Activated CD8-positive, alpha-beta memory T cell treated with anti-CD3 and anti-CD28 coated beads, Interleukin-2, amount 50 U/mL, for 1 hour (primary cell): ENCODE results near the gene TNPO1.

ENCODE experiments used
- DNase-seq: peaks from one replicate; pipeline ENCODE4 v3.0.0-alpha.2; 2020; ENCODE audit errors: extremely low read depth

The TNPO1 gene

GRCh38 chr5:72818866-72819534 is 2.5 kb downstream of the TNPO1 start:
- no peak for DNase-seq

- DNase-seq: no peak
Measured at GRCh38 chr5:72821776-72822175, 5.3 kb downstream of the TNPO1 start.

GRCh38 chr5:72822944-72823343 is 6.5 kb downstream of the TNPO1 start:
- DNase-seq: no peak

- DNase-seq: no peak
Measured at GRCh38 chr5:72829707-72830106, 13.2 kb downstream of the TNPO1 start.

- DNase-seq: no peak
Measured at GRCh38 chr5:72830362-72830761, 13.9 kb downstream of the TNPO1 start.

GRCh38 chr5:72831685-72832084 is 15.2 kb downstream of the TNPO1 start:
- no peak for DNase-seq

- DNase-seq: no peak
Measured at GRCh38 chr5:72834924-72835323, 18.5 kb downstream of the TNPO1 start.

GRCh38 chr5:72835633-72836032 is 19.2 kb downstream of the TNPO1 start:
- no peak for DNase-seq

- no peak for DNase-seq
Measured at GRCh38 chr5:72836810-72837209, 20.3 kb downstream of the TNPO1 start.

- DNase-seq: no peak
Measured at GRCh38 chr5:72837524-72838096, 21.1 kb downstream of the TNPO1 start.

GRCh38 chr5:72840041-72840440 is 23.6 kb downstream of the TNPO1 start:
- no peak for DNase-seq

GRCh38 chr5:72841756-72842535 is 25.5 kb downstream of the TNPO1 start:
- no peak for DNase-seq

GRCh38 chr5:72842816-72843215 is 26.4 kb downstream of the TNPO1 start:
- DNase-seq: no peak

GRCh38 chr5:72844218-72844603 is 27.8 kb downstream of the TNPO1 start:
- no peak for DNase-seq

- no peak for DNase-seq
Measured at GRCh38 chr5:72845889-72846288, 29.4 kb downstream of the TNPO1 start.

- no peak for DNase-seq
Measured at GRCh38 chr5:72846483-72846882, 30.0 kb downstream of the TNPO1 start.

GRCh38 chr5:72847439-72847838 is 31.0 kb downstream of the TNPO1 start:
- DNase-seq: no peak

GRCh38 chr5:72847989-72848473 is 31.6 kb downstream of the TNPO1 start:
- DNase-seq: peak; percentile 51

GRCh38 chr5:72848474-72849428 is 32.3 kb downstream of the TNPO1 start:
- no peak for DNase-seq

GRCh38 chr5:72849546-72849945 is 33.1 kb downstream of the TNPO1 start:
- DNase-seq: no peak

- no peak for DNase-seq
Measured at GRCh38 chr5:72850113-72850512, 33.7 kb downstream of the TNPO1 start.

GRCh38 chr5:72852356-72852755 is 35.9 kb downstream of the TNPO1 start:
- no peak for DNase-seq
